Stimulated activated CD4-positive, alpha-beta T cell treated with anti-CD3 and anti-CD28 coated beads, Interleukin-1b, Interleukin-23, amount 100 ng/mL, for 4 hours (primary cell): ENCODE measurements around the gene PIGW.
"Not testable (repeated sequence)": the region's sequence is repeated elsewhere in the genome, so short reads cannot be mapped to it uniquely, and the experiment has no call there.

Experiments
- DNase-seq, 2 donors: peaks; one replicate each; pipeline ENCODE4 v3.0.0-alpha.2; 2020; ENCODE audit warnings: low read depth in 2 of 2

The PIGW gene

GRCh38 chr17:36508439-36508838 lies 26.3 kb upstream of the PIGW start:
- not testable (repeated sequence) for DNase-seq

- DNase-seq: no peak
Observed at GRCh38 chr17:36509272-36509985, 25.4 kb upstream of the PIGW start.

GRCh38 chr17:36510636-36511035 lies 24.2 kb upstream of the PIGW start:
- no peak for DNase-seq

GRCh38 chr17:36511216-36511615 lies 23.6 kb upstream of the PIGW start:
- no peak for DNase-seq

- DNase-seq: no peak
Observed at GRCh38 chr17:36512641-36513040, 22.1 kb upstream of the PIGW start.

GRCh38 chr17:36514856-36515255 lies 19.9 kb upstream of the PIGW start:
- DNase-seq: no peak

- no peak for DNase-seq
Observed at GRCh38 chr17:36515837-36516236, 18.9 kb upstream of the PIGW start.

GRCh38 chr17:36523113-36523512 lies 11.7 kb upstream of the PIGW start:
- no peak for DNase-seq

- DNase-seq: no peak
Observed at GRCh38 chr17:36524428-36524876, 10.3 kb upstream of the PIGW start.

GRCh38 chr17:36525113-36525512 lies 9.7 kb upstream of the PIGW start:
- DNase-seq: no peak

GRCh38 chr17:36525888-36526287 lies 8.9 kb upstream of the PIGW start:
- DNase-seq: no peak

GRCh38 chr17:36527621-36528250 lies 7.1 kb upstream of the PIGW start:
- DNase-seq: no peak

GRCh38 chr17:36529121-36529520 lies 5.7 kb upstream of the PIGW start:
- no peak for DNase-seq

- DNase-seq: no peak
Observed at GRCh38 chr17:36532435-36532975, 2.3 kb upstream of the PIGW start.

- DNase-seq: peak; percentile 34 to 46
Observed at GRCh38 chr17:36533935-36534839, 600 bp upstream of the PIGW start.

GRCh38 chr17:36535669-36536081 lies 888 bp downstream of the PIGW start:
- no peak for DNase-seq

- DNase-seq: no peak
Observed at GRCh38 chr17:36540696-36541095, 5.9 kb downstream of the PIGW start.

- no peak for DNase-seq
Observed at GRCh38 chr17:36542755-36543154, 8.0 kb downstream of the PIGW start.

GRCh38 chr17:36544044-36544306 lies 9.2 kb downstream of the PIGW start:
- no peak for DNase-seq

GRCh38 chr17:36544307-36545076 lies 9.7 kb downstream of the PIGW start, which contains the start of gene GGNBP2:
GGNBP2 (plus strand) TSS chr17:36544919; CDS start chr17:36545725, 806 bp downstream.
- peak; percentile 81 to 87 for DNase-seq

GRCh38 chr17:36545077-36545464 lies 10.3 kb downstream of the PIGW start:
- no peak for DNase-seq
